Measurements from ENCODE around the gene OPTC. TPM values are rescaled to one million over a fixed set of nuclear protein-coding genes. Genes with fewer than 3 reads are reported as not detected.

Gene OPTC
- total RNA-seq, 2 donors from 2014 or later = 0.26 to 0.42 TPM

DNA sequence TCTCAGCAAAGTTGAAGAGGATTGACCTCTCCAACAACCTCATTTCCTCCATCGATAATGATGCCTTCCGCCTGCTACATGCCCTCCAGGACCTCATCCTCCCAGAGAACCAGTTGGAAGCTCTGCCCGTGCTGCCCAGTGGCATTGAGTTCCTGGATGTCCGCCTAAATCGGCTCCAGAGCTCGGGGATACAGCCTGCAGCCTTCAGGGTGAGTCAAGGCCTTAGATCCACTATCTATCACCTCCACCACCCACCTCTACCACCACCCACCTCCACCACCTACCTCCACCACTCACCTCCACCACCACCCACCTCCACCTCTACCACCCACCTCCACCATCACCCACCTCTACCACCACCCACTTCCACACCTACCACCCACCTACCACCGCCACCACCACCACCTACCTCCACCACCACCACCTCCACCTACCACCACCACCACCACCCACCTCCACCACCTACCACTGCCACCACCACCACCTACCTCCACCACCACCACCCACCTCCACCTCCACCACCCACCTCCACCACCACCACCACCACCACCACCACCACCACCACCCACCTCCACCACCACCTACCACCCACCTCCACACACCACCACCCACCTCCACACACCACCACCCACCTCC, 5.8 kb downstream of the OPTC start:
- Mint-ChIP-seq H3K9me3 (no peaks in the 10 kb centered on the region), H3K36me3 (ENCODE audit: low read depth) (no peaks in the 10 kb centered on the region), H3K4me1 (peaks cover 2% of the 10 kb centered on the region), H3K27me3 (ENCODE audit: insufficient read depth) (peaks cover 10% of the 10 kb centered on the region), H3K27ac (no peak overlapping the region), H3K4me3 (no peak overlapping the region)
- Histone ChIP-seq H3K4me3 (ENCODE audit: low read length) (no peak overlapping the region), H3K4me1 (ENCODE audit: control insufficient read depth, insufficient read depth, low read length) (no peaks in the 10 kb centered on the region), H3K27ac (ENCODE audit: low read depth, low read length) (no peak overlapping the region), H3K36me3 (ENCODE audit: control insufficient read depth, insufficient read depth, low read length) (no peaks in the 10 kb centered on the region), H3K9me3 (ENCODE audit: control insufficient read depth, low read length) (no peaks in the 10 kb centered on the region), H3K9ac (ENCODE audit: extremely low read depth, low read length, poor library complexity, severe bottlenecking) (no peak overlapping the region), H3K27me3 (ENCODE audit: control insufficient read depth, insufficient read depth, low read length, poor library complexity, severe bottlenecking) (peaks cover 8% of the 10 kb centered on the region)
- TF ChIP-seq, protein P1, sequence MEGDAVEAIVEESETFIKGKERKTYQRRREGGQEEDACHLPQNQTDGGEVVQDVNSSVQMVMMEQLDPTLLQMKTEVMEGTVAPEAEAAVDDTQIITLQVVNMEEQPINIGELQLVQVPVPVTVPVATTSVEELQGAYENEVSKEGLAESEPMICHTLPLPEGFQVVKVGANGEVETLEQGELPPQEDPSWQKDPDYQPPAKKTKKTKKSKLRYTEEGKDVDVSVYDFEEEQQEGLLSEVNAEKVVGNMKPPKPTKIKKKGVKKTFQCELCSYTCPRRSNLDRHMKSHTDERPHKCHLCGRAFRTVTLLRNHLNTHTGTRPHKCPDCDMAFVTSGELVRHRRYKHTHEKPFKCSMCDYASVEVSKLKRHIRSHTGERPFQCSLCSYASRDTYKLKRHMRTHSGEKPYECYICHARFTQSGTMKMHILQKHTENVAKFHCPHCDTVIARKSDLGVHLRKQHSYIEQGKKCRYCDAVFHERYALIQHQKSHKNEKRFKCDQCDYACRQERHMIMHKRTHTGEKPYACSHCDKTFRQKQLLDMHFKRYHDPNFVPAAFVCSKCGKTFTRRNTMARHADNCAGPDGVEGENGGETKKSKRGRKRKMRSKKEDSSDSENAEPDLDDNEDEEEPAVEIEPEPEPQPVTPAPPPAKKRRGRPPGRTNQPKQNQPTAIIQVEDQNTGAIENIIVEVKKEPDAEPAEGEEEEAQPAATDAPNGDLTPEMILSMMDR (conservative IDR thresholded peaks at IDR 0.05) = no peak
- WGBS, 2 experiments (ENCODE audit: insufficient coverage in 1 of 2, insufficient read length in 1 of 2) = 92 to 94% methylated on average over 2 to 6 of the region's 7 CpGs
- no peak for DNase-seq

- TF ChIP-seq, protein P1 (conservative IDR thresholded peaks at IDR 0.05) = no peak
- H3K27me3 ChIP-seq (ENCODE audit: control insufficient read depth, insufficient read depth, low read length, poor library complexity, severe bottlenecking) = peaks cover 8% of the 10 kb centered on the region
- no peaks in the 10 kb centered on the region for H3K36me3 ChIP-seq (ENCODE audit: control insufficient read depth, insufficient read depth, low read length)
- no peak overlapping the region for H3K4me3 ChIP-seq (ENCODE audit: low read length)
- no peaks in the 10 kb centered on the region for H3K4me1 ChIP-seq (ENCODE audit: control insufficient read depth, insufficient read depth, low read length)
- Mint-ChIP-seq H3K4me3 (no peak overlapping the region), H3K4me1 (peaks cover 4% of the 10 kb centered on the region), H3K9me3 (no peaks in the 10 kb centered on the region), H3K27me3 (ENCODE audit: insufficient read depth) (peaks cover 10% of the 10 kb centered on the region), H3K36me3 (ENCODE audit: low read depth) (no peaks in the 10 kb centered on the region), H3K27ac (no peak overlapping the region)
- H3K9ac ChIP-seq (ENCODE audit: extremely low read depth, low read length, poor library complexity, severe bottlenecking) = no peak overlapping the region
- whole genome bisulfite sequencing, 2 experiments (ENCODE audit: insufficient coverage in 1 of 2, insufficient read length in 1 of 2) = 100% methylated on average over 1 of the region's 1 CpG
- no peak overlapping the region for H3K27ac ChIP-seq (ENCODE audit: low read depth, low read length)
- DNase-seq = no peak
- no peaks in the 10 kb centered on the region for H3K9me3 ChIP-seq (ENCODE audit: control insufficient read depth, low read length)
Observed at GRCh38 chr1:203500279-203500678, 6.3 kb downstream of the OPTC start.

DNA sequence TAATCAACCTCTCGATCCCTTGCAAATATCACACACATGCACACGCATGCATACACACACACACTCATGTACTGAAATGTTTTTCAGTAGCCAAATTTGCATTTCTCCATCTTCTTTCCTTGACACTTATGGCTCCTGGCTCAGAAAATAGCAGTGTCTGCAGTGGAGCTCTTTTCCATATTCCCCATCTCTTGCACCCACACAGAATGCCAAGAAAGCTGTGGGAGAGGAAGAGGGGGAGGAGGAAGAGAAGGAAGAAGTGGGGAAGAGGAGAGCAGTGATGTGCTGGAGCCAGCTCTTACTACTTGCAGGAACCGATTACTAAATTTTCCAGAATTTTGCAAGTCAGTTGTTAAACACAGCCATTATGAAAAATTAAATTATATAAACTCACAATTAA, 9.9 kb downstream of the OPTC start:
- Histone ChIP-seq H3K9me3 (ENCODE audit: control insufficient read depth, low read length) (no peaks in the 10 kb centered on the region), H3K9ac (ENCODE audit: extremely low read depth, low read length, poor library complexity, severe bottlenecking) (no peak overlapping the region), H3K4me3 (ENCODE audit: low read length) (no peak overlapping the region), H3K4me1 (ENCODE audit: control insufficient read depth, insufficient read depth, low read length) (peaks cover 4% of the 10 kb centered on the region), H3K36me3 (ENCODE audit: control insufficient read depth, insufficient read depth, low read length) (no peaks in the 10 kb centered on the region), H3K27ac (ENCODE audit: low read depth, low read length) (no peak overlapping the region), H3K27me3 (ENCODE audit: control insufficient read depth, insufficient read depth, low read length, poor library complexity, severe bottlenecking) (peaks cover 8% of the 10 kb centered on the region)
- Mint-ChIP-seq H3K36me3 (ENCODE audit: low read depth) (no peaks in the 10 kb centered on the region), H3K9me3 (no peaks in the 10 kb centered on the region), H3K27ac (no peak overlapping the region), H3K4me3 (no peak overlapping the region), H3K4me1 (peaks cover 17% of the 10 kb centered on the region), H3K27me3 (ENCODE audit: insufficient read depth) (peaks cover 8% of the 10 kb centered on the region)
- no peak for DNase-seq
- 90 to 94% methylated on average over 2 of the region's 3 CpGs for WGBS, 2 experiments (ENCODE audit: insufficient coverage in 1 of 2, insufficient read length in 1 of 2)
- TF ChIP-seq, protein P1 (conservative IDR thresholded peaks at IDR 0.05) = no peak
